Measurements from ENCODE around the gene PRKAR2A. TPM values are rescaled to one million over a fixed set of nuclear protein-coding genes. Genes with fewer than 3 reads are reported as not detected.
"Not testable (repeated sequence)": the region's sequence is repeated elsewhere in the genome, so short reads cannot be mapped to it uniquely, and the experiment has no call there.

PRKAR2A gene
- total RNA-seq, 1 donor from 2014 or later, result 55.5 TPM

DNA sequence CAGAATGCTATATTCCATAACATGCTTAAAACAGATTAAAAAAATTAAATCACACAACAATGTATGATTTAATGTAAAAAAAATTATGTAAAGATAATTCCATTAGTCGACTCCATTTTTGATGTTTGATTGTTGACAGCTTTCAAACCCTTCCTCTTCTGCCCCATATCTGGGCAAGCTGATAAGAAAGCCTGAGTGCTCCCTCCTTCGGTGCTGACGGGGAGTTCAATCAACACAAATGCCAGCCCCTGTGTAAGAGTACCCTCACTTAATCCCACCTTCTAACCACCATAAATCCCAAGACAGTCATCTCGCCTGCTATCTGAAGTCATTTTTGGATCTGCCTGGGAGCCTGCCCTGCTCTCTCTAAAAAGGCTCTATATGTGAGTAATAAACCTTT lies 70.8 kb downstream of the PRKAR2A start:
- no peaks in the 10 kb centered on the region for H3K4me1 Mint-ChIP-seq (ENCODE audit: low read depth, unreplicated experiment)
- no peaks in the 10 kb centered on the region for H3K9me3 Mint-ChIP-seq (ENCODE audit: unreplicated experiment)
- no peak overlapping the region for H3K4me3 Mint-ChIP-seq (ENCODE audit: unreplicated experiment)
- H3K27ac Mint-ChIP-seq (ENCODE audit: unreplicated experiment), result no peak overlapping the region
- H3K36me3 Mint-ChIP-seq (ENCODE audit: unreplicated experiment), result no peaks in the 10 kb centered on the region
- TF ChIP-seq CTCF (IDR thresholded peaks at IDR 0.05; ENCODE audit: partially characterized antibody, unreplicated experiment), result no peak
- H3K27me3 Mint-ChIP-seq (ENCODE audit: unreplicated experiment), result no peaks in the 10 kb centered on the region
- DNase-seq, result no peak

- Mint-ChIP-seq H3K27me3 (ENCODE audit: unreplicated experiment) (no peaks in the 10 kb centered on the region), H3K9me3 (ENCODE audit: unreplicated experiment) (no peaks in the 10 kb centered on the region), H3K4me1 (ENCODE audit: low read depth, unreplicated experiment) (no peaks in the 10 kb centered on the region), H3K27ac (ENCODE audit: unreplicated experiment) (no peak overlapping the region), H3K4me3 (ENCODE audit: unreplicated experiment) (no peak overlapping the region), H3K36me3 (ENCODE audit: unreplicated experiment) (no peaks in the 10 kb centered on the region)
- no peak for TF ChIP-seq CTCF (IDR thresholded peaks at IDR 0.05; ENCODE audit: partially characterized antibody, unreplicated experiment)
- DNase-seq, result no peak
Observed at GRCh38 chr3:48770192-48770502, 77.5 kb downstream of the PRKAR2A start.

GRCh38 chr3:48765376-48765775 lies 82.3 kb downstream of the PRKAR2A start:
- Mint-ChIP-seq H3K9me3 (ENCODE audit: unreplicated experiment) (no peaks in the 10 kb centered on the region), H3K4me1 (ENCODE audit: low read depth, unreplicated experiment) (no peaks in the 10 kb centered on the region), H3K36me3 (ENCODE audit: unreplicated experiment) (no peaks in the 10 kb centered on the region), H3K27me3 (ENCODE audit: unreplicated experiment) (no peaks in the 10 kb centered on the region), H3K4me3 (ENCODE audit: unreplicated experiment) (no peak overlapping the region), H3K27ac (ENCODE audit: unreplicated experiment) (no peak overlapping the region)
- TF ChIP-seq CTCF (IDR thresholded peaks at IDR 0.05; ENCODE audit: partially characterized antibody, unreplicated experiment), result no peak
- DNase-seq, result no peak

DNA sequence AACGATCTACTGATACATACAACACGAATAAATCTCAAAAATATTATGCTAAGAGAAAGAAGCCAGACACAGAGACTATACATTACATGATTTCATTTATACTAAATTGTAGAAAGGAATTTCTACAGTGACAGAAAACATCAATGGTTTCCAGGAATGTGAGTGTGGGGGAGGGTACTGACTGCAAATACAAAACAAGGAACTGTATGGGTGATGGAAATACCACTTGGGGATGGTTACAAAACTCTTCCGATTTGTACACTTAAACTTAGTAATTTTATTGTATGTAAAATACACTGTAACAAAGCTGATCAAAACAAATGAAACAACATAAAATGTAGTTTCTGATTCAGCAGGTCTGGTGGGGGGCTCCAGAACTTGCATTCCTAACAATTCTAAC lies 84.9 kb downstream of the PRKAR2A start:
- no peak for TF ChIP-seq CTCF (IDR thresholded peaks at IDR 0.05; ENCODE audit: partially characterized antibody, unreplicated experiment)
- DNase-seq, result no peak
- H3K27ac Mint-ChIP-seq (ENCODE audit: unreplicated experiment), result no peak overlapping the region
- H3K36me3 Mint-ChIP-seq (ENCODE audit: unreplicated experiment), result no peaks in the 10 kb centered on the region
- no peaks in the 10 kb centered on the region for H3K9me3 Mint-ChIP-seq (ENCODE audit: unreplicated experiment)
- no peaks in the 10 kb centered on the region for H3K27me3 Mint-ChIP-seq (ENCODE audit: unreplicated experiment)
- no peak overlapping the region for H3K4me3 Mint-ChIP-seq (ENCODE audit: unreplicated experiment)
- no peaks in the 10 kb centered on the region for H3K4me1 Mint-ChIP-seq (ENCODE audit: low read depth, unreplicated experiment)

DNA sequence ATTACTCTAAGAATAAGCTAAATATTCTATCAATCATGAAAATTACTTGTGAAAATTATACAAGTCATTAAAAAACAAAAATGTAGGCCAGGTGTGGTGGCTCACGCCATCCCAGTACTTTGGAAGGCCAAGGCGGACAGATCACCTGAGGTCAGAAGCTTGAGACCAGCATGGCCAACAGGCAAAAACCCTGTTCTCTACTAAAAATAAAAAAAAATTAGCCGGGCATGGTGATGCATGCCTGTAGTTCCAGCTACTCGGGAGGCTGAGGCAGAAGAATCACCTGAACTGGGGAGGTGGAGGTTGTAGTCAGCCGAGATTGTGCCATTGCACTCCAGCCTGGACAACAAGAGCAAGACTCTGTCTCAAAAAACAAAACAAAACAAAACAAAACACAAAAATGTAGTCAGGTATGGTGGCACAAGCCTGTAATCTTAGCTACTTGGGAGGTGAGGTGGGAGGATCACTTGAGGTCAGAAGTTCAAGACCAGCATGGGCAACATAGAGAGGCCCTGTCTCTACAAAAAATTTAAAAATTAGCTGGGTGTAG lies 87.6 kb downstream of the PRKAR2A start:
- H3K9me3 Mint-ChIP-seq (ENCODE audit: unreplicated experiment); H3K36me3 Mint-ChIP-seq (ENCODE audit: unreplicated experiment); H3K27ac Mint-ChIP-seq (ENCODE audit: unreplicated experiment); DNase-seq; H3K4me3 Mint-ChIP-seq (ENCODE audit: unreplicated experiment); H3K4me1 Mint-ChIP-seq (ENCODE audit: low read depth, unreplicated experiment); H3K27me3 Mint-ChIP-seq (ENCODE audit: unreplicated experiment): not testable (repeated sequence)

GRCh38 chr3:48759531-48759930 lies 88.1 kb downstream of the PRKAR2A start:
- not testable (repeated sequence) for DNase-seq; H3K4me3 Mint-ChIP-seq (ENCODE audit: unreplicated experiment); H3K27me3 Mint-ChIP-seq (ENCODE audit: unreplicated experiment); H3K36me3 Mint-ChIP-seq (ENCODE audit: unreplicated experiment); H3K9me3 Mint-ChIP-seq (ENCODE audit: unreplicated experiment); H3K27ac Mint-ChIP-seq (ENCODE audit: unreplicated experiment); H3K4me1 Mint-ChIP-seq (ENCODE audit: low read depth, unreplicated experiment)

All from glutamatergic neuron (in vitro differentiated cells).